SK-N-SH treated with all-trans-retinoic acid at 6 μM for 48 hours (cell line): ENCODE results near the gene URM1.

Experiments used
- CSDC2 ChIP-seq: fragments of 250-450 bp; sonication (Bioruptor Pico); IDR thresholded peaks from 2 replicates; pipeline ENCODE4 v1.5.0; 2020; ENCODE audit warnings: mild to moderate bottlenecking, moderate library complexity
- PATZ1 ChIP-seq: fragments of 250-450 bp; sonication (Bioruptor Pico); IDR thresholded peaks from 2 replicates; pipeline ENCODE4 v1.8.0; 2020; ENCODE audit warnings: mild to moderate bottlenecking, moderate library complexity, borderline replicate concordance
- PPARA ChIP-seq: fragments of 250-450 bp; sonication (Bioruptor Pico); IDR thresholded peaks from 2 replicates; pipeline ENCODE4 v1.5.0; 2020; ENCODE audit warnings: mild to moderate bottlenecking, borderline replicate concordance
- TCF4 ChIP-seq: fragments of 250-450 bp; sonication (Bioruptor Pico); IDR thresholded peaks from 2 replicates; pipeline ENCODE4 v1.8.0; 2021; ENCODE audit warnings: mild to moderate bottlenecking, moderate library complexity, borderline replicate concordance

GRCh38 chr9:128337936-128338335 is 33.2 kb upstream of the URM1 start:
- no peak for TF ChIP-seq CSDC2 (CRISPR knock-in tag)
- TF ChIP-seq TCF4 (CRISPR knock-in tag): no peak
- no peak for TF ChIP-seq PPARA (CRISPR knock-in tag)
- TF ChIP-seq PATZ1 (CRISPR knock-in tag): no peak
